Measurements from ENCODE around the gene RIOK1.
A peak's percentile ranks its signal among the peaks of the same experiment; 100 is the strongest.

Gene RIOK1

DNA sequence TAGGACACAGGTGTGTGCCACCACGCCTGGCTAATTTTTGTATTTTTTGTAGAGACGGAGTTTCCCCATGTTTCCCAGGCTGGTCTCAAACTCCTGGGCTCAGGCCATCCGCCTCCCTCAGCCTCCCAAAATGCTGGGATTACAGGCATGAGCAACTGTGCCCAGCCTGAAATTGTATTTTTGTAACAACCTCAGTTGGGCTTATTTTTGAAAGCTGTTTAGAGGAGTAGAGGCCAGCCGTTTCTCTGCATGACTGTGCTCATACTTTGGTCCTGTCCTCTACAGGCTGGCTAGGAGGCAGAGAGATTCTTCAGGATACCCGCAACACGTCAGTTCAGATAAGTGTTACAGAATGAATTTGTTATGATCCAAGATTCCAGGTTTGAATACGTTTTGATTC, 22.2 kb upstream of the RIOK1 start:
- no peak for DNase-seq (ENCODE audit: low read depth)
- no peak overlapping the region for H3K4me3 ChIP-seq (ENCODE audit: low read depth, low read length)
- TF ChIP-seq, protein P1, sequence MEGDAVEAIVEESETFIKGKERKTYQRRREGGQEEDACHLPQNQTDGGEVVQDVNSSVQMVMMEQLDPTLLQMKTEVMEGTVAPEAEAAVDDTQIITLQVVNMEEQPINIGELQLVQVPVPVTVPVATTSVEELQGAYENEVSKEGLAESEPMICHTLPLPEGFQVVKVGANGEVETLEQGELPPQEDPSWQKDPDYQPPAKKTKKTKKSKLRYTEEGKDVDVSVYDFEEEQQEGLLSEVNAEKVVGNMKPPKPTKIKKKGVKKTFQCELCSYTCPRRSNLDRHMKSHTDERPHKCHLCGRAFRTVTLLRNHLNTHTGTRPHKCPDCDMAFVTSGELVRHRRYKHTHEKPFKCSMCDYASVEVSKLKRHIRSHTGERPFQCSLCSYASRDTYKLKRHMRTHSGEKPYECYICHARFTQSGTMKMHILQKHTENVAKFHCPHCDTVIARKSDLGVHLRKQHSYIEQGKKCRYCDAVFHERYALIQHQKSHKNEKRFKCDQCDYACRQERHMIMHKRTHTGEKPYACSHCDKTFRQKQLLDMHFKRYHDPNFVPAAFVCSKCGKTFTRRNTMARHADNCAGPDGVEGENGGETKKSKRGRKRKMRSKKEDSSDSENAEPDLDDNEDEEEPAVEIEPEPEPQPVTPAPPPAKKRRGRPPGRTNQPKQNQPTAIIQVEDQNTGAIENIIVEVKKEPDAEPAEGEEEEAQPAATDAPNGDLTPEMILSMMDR (IDR thresholded peaks at IDR 0.05; ENCODE audit: control insufficient read depth, extremely low read depth, insufficient read depth): no peak

DNA sequence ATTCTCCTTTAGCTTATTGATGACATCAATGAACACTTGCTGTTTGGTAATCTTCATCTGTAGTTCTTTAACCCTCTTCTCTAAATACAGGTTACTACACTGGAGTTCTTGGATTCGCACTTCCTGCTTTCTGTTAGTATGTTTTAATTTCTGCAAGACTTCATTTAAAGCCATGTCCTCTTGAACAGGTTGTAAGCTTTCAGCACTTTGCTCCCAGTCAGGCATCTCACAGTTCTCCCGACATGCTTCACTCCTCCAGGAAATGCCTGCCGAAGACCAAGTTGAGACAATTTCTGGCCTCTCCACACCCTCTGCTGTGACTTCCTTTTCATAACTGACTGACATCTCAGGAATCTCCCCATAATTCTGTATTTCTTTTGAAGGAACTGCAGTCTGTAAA, 15.9 kb upstream of the RIOK1 start:
- TF ChIP-seq, protein P1 (IDR thresholded peaks at IDR 0.05; ENCODE audit: control insufficient read depth, extremely low read depth, insufficient read depth): no peak
- no peak for DNase-seq (ENCODE audit: low read depth)
- no peak overlapping the region for H3K4me3 ChIP-seq (ENCODE audit: low read depth, low read length)

DNA sequence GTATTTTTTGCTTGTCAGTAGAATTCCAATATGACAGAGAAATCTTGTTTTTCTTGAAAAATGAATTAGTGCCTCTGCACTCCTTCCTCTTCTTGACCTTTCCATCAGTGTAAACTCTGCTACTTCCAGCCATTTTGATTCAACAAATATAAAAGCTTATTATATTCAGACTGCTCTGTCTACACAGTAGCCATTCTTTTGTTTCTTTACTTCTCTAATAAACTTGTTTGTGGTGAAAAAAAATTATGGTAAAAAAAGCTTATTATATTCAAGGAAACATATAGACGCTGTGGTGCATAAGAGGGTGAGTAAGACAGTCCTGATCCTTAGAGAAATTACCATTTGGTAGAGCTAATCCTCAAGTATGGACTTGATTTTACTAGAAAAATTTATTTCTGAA, 11.6 kb upstream of the RIOK1 start:
- DNase-seq (ENCODE audit: low read depth): no peak
- no peak overlapping the region for H3K4me3 ChIP-seq (ENCODE audit: low read depth, low read length)
- TF ChIP-seq, protein P1 (IDR thresholded peaks at IDR 0.05; ENCODE audit: control insufficient read depth, extremely low read depth, insufficient read depth): no peak

DNA sequence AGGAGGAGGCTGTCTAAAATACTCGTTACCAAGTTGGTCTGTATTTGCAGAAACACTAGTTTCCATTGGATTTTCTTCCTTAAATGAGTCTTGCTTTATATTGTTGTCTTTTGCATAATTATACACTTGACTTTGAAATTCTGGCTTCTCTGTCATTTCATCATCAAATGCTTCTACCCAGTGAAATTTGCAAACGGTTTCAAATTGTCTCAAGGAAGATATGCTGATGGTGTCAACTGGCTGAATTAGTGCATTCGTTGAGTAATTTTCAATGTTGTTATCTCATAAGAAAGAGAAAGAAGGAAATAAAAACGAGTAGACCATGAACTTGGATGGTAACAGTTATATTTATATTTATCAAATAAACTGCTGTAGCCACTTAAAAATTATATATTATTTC, 10.9 kb upstream of the RIOK1 start:
- H3K4me3 ChIP-seq (ENCODE audit: low read depth, low read length): no peak overlapping the region

DNA sequence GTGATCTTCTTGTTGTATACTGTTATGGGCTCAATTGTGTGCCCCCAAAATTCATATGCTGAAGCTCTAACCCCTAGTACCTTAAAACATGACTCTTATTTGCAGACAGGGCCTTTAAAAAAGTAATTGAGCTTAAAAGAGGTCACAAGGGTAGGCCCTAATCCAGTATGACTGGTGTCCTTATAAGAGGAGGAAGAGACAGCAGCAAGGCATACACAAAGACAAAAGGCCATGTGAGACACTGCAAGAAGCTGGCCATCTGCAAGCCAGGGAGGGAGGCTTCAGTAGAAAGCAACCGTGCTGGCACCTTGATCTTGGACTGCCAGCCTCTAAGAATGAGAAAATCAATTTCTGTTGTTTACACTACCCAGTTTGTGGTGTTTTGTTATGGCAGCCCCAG, 8.5 kb upstream of the RIOK1 start:
- no peak for DNase-seq (ENCODE audit: low read depth)
- TF ChIP-seq, protein P1 (IDR thresholded peaks at IDR 0.05; ENCODE audit: control insufficient read depth, extremely low read depth, insufficient read depth): no peak

More for the DNA sequence above, 10.9 kb upstream of the RIOK1 start:
- TF ChIP-seq, protein P1 (IDR thresholded peaks at IDR 0.05; ENCODE audit: control insufficient read depth, extremely low read depth, insufficient read depth): no peak
- DNase-seq (ENCODE audit: low read depth): no peak

DNA sequence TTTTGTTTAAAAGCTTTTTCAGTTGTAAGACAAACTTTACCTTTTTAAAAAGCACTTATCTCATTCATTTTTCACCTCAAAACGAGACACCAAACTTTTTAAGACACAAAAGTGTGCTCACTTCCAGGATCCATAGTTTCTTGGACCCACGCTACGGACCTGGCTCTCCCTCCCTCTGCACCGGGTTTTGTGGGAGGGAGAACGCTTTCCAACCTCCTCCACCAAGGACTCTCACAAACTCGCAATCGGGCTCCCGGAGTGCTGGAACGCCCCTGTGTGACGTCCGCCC, 502 bp upstream of the RIOK1 start:
- DNase-seq (ENCODE audit: low read depth): peak; percentile 38
- peak overlapping the region; percentile 99 for H3K4me3 ChIP-seq (ENCODE audit: low read depth, low read length)
- TF ChIP-seq, protein P1 (IDR thresholded peaks at IDR 0.05; ENCODE audit: control insufficient read depth, extremely low read depth, insufficient read depth): no peak

More for the DNA sequence above, 8.5 kb upstream of the RIOK1 start:
- H3K4me3 ChIP-seq (ENCODE audit: low read depth, low read length): no peak overlapping the region

DNA sequence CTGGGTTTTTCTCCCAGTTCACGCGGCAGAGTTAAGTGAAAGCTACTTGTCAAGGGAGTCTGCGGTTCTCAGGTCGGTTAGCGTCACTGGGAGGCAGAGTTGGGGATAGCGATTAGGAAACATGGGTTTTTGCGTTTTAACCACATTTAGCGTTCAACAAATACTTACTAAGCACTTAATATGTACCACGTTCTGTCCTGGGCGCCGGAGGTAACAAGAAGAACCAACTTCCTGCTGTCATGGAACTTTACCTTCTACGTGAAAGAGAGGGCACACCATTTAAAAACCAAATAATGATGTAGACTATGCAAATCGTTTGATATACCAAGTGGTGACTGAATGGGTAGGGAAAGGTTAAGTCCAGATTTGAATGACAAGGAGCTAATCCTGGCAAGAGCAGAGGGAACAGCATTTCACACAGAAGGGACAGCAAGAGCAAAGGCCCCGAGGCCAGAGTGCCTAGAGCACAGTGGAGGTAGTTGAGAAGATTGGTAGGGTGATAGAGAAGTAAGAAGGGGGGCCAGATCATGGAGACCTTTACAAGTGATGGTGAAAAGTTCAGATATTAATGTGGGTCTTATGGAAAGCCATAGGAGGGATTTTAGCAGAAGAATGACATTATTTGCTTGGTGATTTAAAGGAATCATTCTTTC, 744 bp downstream of the RIOK1 start:
- DNase-seq (ENCODE audit: low read depth): no peak
- TF ChIP-seq, protein P1 (IDR thresholded peaks at IDR 0.05; ENCODE audit: control insufficient read depth, extremely low read depth, insufficient read depth): no peak
- peak overlapping the region; percentile 99 for H3K4me3 ChIP-seq (ENCODE audit: low read depth, low read length)

Measured in LNCaP clone FGC (cell line).